HG03060 (cell line): ENCODE data around the gene CDH9.
"Not testable (repeated sequence)": the region's sequence is repeated elsewhere in the genome, so short reads cannot be mapped to it uniquely, and the experiment has no call there.

Experiments
- ATAC-seq: cut with Tn5 transposase; IDR thresholded peaks from one replicate; pipeline ENCODE4 v1.9.1; 2021; ENCODE audit warnings: low read depth, moderate number of reproducible peaks; ENCODE audit not compliant: unreplicated experiment

The CDH9 gene

GRCh38 chr5:26955161-26955560 lies 83.2 kb downstream of the CDH9 start:
- no peak for ATAC-seq

- ATAC-seq = no peak
Measured at GRCh38 chr5:26948921-26949320, 89.5 kb downstream of the CDH9 start.

GRCh38 chr5:26945901-26946300 lies 92.5 kb downstream of the CDH9 start:
- ATAC-seq = no peak

- ATAC-seq = no peak
Measured at GRCh38 chr5:26942481-26942880, 95.9 kb downstream of the CDH9 start.

- no peak for ATAC-seq
Measured at GRCh38 chr5:26940994-26941393, 97.4 kb downstream of the CDH9 start.

- ATAC-seq = no peak
Measured at GRCh38 chr5:26932238-26932637, 106.1 kb downstream of the CDH9 start.

- ATAC-seq = no peak
Measured at GRCh38 chr5:26921439-26921838, 116.9 kb downstream of the CDH9 start.

- ATAC-seq = no peak
Measured at GRCh38 chr5:26903469-26903868, 134.9 kb downstream of the CDH9 start.

GRCh38 chr5:26894719-26895263 lies 143.6 kb downstream of the CDH9 start:
- no peak for ATAC-seq

- ATAC-seq = no peak
Measured at GRCh38 chr5:26893078-26893477, 145.3 kb downstream of the CDH9 start.

- ATAC-seq = no peak
Measured at GRCh38 chr5:26889815-26890214, 148.6 kb downstream of the CDH9 start.

- ATAC-seq = no peak
Measured at GRCh38 chr5:26884481-26884880, 153.9 kb downstream of the CDH9 start.

- ATAC-seq = no peak
Measured at GRCh38 chr5:26883375-26883774, 155.0 kb downstream of the CDH9 start.

GRCh38 chr5:26881901-26882300 lies 156.5 kb downstream of the CDH9 start:
- no peak for ATAC-seq

GRCh38 chr5:26877154-26877553 lies 161.2 kb downstream of the CDH9 start:
- ATAC-seq = no peak

GRCh38 chr5:26872337-26872736 lies 166.0 kb downstream of the CDH9 start:
- ATAC-seq = no peak

GRCh38 chr5:26869781-26870180 lies 168.6 kb downstream of the CDH9 start:
- ATAC-seq = no peak

- no peak for ATAC-seq
Measured at GRCh38 chr5:26868504-26868903, 169.9 kb downstream of the CDH9 start.

- no peak for ATAC-seq
Measured at GRCh38 chr5:26864061-26864460, 174.3 kb downstream of the CDH9 start.

GRCh38 chr5:26856238-26856637 lies 182.1 kb downstream of the CDH9 start:
- no peak for ATAC-seq

- not testable (repeated sequence) for ATAC-seq
Measured at GRCh38 chr5:26852450-26852849, 185.9 kb downstream of the CDH9 start.

- no peak for ATAC-seq
Measured at GRCh38 chr5:26847041-26847736, 191.2 kb downstream of the CDH9 start.

GRCh38 chr5:26843677-26844076 lies 194.7 kb downstream of the CDH9 start:
- no peak for ATAC-seq
